GM12878 (cell line): Measurements from ENCODE around the gene TPBGL. TPM values are rescaled to one million over a fixed set of nuclear protein-coding genes. Genes with fewer than 3 reads are reported as not detected.

ENCODE experiments used
- ATAC-seq: fragments of 200-7000 bp; cut with Tn5 transposase; 3 replicates; pipeline ENCODE4 v1.9.1; 2020; ENCODE audit warnings: mild to moderate bottlenecking, moderate library complexity
- BruUV-seq: library from RNA; stranded (reverse); fragments of 400-500 nt; replicated peaks from 2 replicates; lab custom pipeline; 2021; lab: Mats Ljungman, UMichigan
- CTCF ChIA-PET: fragments of 300-600 bp; sonication (Branson Sonifier 250); formaldehyde crosslinking; extraction: SDS; loops from one replicate; lab custom pipeline; 2021; ENCODE audit warnings: inconsistent platforms; lab: Yijun Ruan, JAX
- POLR2A ChIA-PET: fragments of 350-600 bp; formaldehyde crosslinking; extraction: SDS; loops from one replicate; lab custom pipeline; 2021; ENCODE audit warnings: inconsistent platforms; lab: Charles Lee
- RAD21 ChIA-PET: fragments of 300-600 bp; sonication (Branson Sonifier 250); formaldehyde crosslinking; loops from one replicate; lab custom pipeline; 2023; ENCODE audit warnings: antibody characterized with exemption; ENCODE audit not compliant: unreplicated experiment; lab: Charles Lee
- SMC1A ChIA-PET: fragments of 300-600 bp; sonication (Branson Sonifier 250); formaldehyde crosslinking; loops from one replicate; lab custom pipeline; 2023; ENCODE audit not compliant: unreplicated experiment, uncharacterized antibody; lab: Charles Lee
- DNase-seq: peaks from one replicate; pipeline ENCODE4 v3.0.0-alpha.2; 2011; ENCODE audit warnings: low read depth, low spot score
- FAIRE-seq: peaks from 3 replicates; lab custom pipeline; 2011; peaks lifted over from hg19 to GRCh38; lab: Jason Lieb, UNC
- H2AFZ ChIP-seq: 2 replicates; pipeline ENCODE4 v1.6.0; 2011; ENCODE audit warnings: low read depth, low read length, control low read depth; ENCODE audit not compliant: control insufficient read depth
- H3K27ac ChIP-seq: 2 replicates; pipeline ENCODE4 v1.5.1; 2011; ENCODE audit warnings: control low read depth; ENCODE audit not compliant: control insufficient read depth, insufficient read depth
- H3K27me3 ChIP-seq, 2 experiments: replicated peaks in 1 of 2; 2 replicates each; pipeline versions ENCODE4 v1.6.0 to v1.6.1; 2011; ENCODE audit warnings: low read length in 1 of 2; ENCODE audit not compliant: control insufficient read depth in 2 of 2, insufficient read depth in 2 of 2
- H3K36me3 ChIP-seq, 2 experiments: 2 replicates each; pipeline ENCODE4 v1.5.1; 2011; ENCODE audit warnings: low read length in 1 of 2; ENCODE audit not compliant: control insufficient read depth in 2 of 2, insufficient read depth in 2 of 2
- H3K4me1 ChIP-seq: 2 replicates; pipeline ENCODE4 v1.6.1; 2011; ENCODE audit warnings: mild to moderate bottlenecking, low read length, moderate library complexity, mixed read lengths; ENCODE audit not compliant: control insufficient read depth, insufficient read depth
- H3K4me2 ChIP-seq: 2 replicates; pipeline ENCODE4 v1.6.0; 2011; ENCODE audit warnings: control low read depth; ENCODE audit not compliant: control insufficient read depth, insufficient read depth
- H3K4me3 ChIP-seq: fragments of 200-600 bp; sonication (generic); 2 replicates; pipeline ENCODE4 v1.5.1; 2016
- H3K79me2 ChIP-seq: 2 replicates; pipeline ENCODE4 v1.6.0; 2011; ENCODE audit warnings: low read length; ENCODE audit not compliant: control insufficient read depth, insufficient read depth
- H3K9ac ChIP-seq: 2 replicates; pipeline ENCODE4 v1.8.0; 2011; ENCODE audit warnings: low read length, control low read depth, mixed read lengths; ENCODE audit not compliant: control insufficient read depth, insufficient read depth
- H3K9me3 ChIP-seq: replicated peaks from 3 replicates; pipeline ENCODE4 v1.5.1; 2011; ENCODE audit warnings: mild to moderate bottlenecking, low read length; ENCODE audit not compliant: control insufficient read depth, insufficient read depth
- H4K20me1 ChIP-seq: 2 replicates; pipeline ENCODE4 v1.6.0; 2011; ENCODE audit not compliant: control insufficient read depth, insufficient read depth
- CBX5 ChIP-seq: sonication (generic); IDR thresholded peaks from 2 replicates; pipeline ENCODE4 v1.6.1; 2016; ENCODE audit warnings: low read depth, moderate library complexity, mild to moderate bottlenecking, inconsistent platforms
- CHD1 ChIP-seq: IDR thresholded peaks from 2 replicates; pipeline ENCODE4 v1.6.1; 2012; ENCODE audit warnings: low read depth, low read length, improper control_type of control experiment
- HDAC6 ChIP-seq: fragments of 200-600 bp; sonication (generic); IDR thresholded peaks from one replicate; pipeline ENCODE4 v1.8.0; 2017; ENCODE audit warnings: antibody characterized with exemption; ENCODE audit not compliant: unreplicated experiment
- IRF4 ChIP-seq: IDR thresholded peaks from 2 replicates; pipeline ENCODE4 v1.6.1; 2011; ENCODE audit warnings: low read depth, low read length
- MEF2A ChIP-seq: IDR thresholded peaks from 2 replicates; pipeline ENCODE4 v1.6.1; 2011; ENCODE audit warnings: low read depth, mild to moderate bottlenecking, low read length, moderate library complexity; ENCODE audit not compliant: insufficient read depth
- MTA3 ChIP-seq: IDR thresholded peaks from 2 replicates; pipeline ENCODE4 v1.6.1; 2012; ENCODE audit warnings: low read length, inconsistent platforms, borderline replicate concordance
- NFYB ChIP-seq: IDR thresholded peaks from 2 replicates; pipeline ENCODE4 v1.6.1; 2011; ENCODE audit warnings: low read depth, mild to moderate bottlenecking, low read length, improper control_type of control experiment, moderate library complexity; ENCODE audit not compliant: insufficient read depth
- POU2F2 ChIP-seq: IDR thresholded peaks from 3 replicates; pipeline ENCODE4 v1.6.1; 2011; ENCODE audit warnings: low read depth, mild to moderate bottlenecking, low read length, borderline replicate concordance
- PRDM15 ChIP-seq: fragments of 450-650 bp; formaldehyde crosslinking; IDR thresholded peaks from 2 replicates; pipeline ENCODE4 v1.4.0; 2020; ENCODE audit warnings: mild to moderate bottlenecking, moderate library complexity
- RAD51 ChIP-seq: fragments of 450-650 bp; IDR thresholded peaks from 2 replicates; pipeline ENCODE4 v1.6.1; 2016; ENCODE audit warnings: moderate library complexity, mild to moderate bottlenecking, inconsistent platforms
- SIX5 ChIP-seq: IDR thresholded peaks from 2 replicates; pipeline ENCODE4 v1.6.1; 2011; ENCODE audit warnings: mild to moderate bottlenecking, low read depth, low read length, moderate library complexity; ENCODE audit not compliant: severe bottlenecking
- SPI1 ChIP-seq: IDR thresholded peaks from 2 replicates; pipeline ENCODE4 v1.6.1; 2011; ENCODE audit warnings: low read depth, mild to moderate bottlenecking, low read length, moderate library complexity, borderline replicate concordance; ENCODE audit not compliant: insufficient read depth
- SREBF1 ChIP-seq: IDR thresholded peaks from 2 replicates; pipeline ENCODE4 v1.6.1; 2012; ENCODE audit warnings: mild to moderate bottlenecking, low read length
- STAT1 ChIP-seq: fragments of 450-650 bp; conservative IDR thresholded peaks from 2 replicates; pipeline ENCODE4 v1.6.1; 2014; ENCODE audit warnings: antibody characterized with exemption, mild to moderate bottlenecking
- TBL1XR1 ChIP-seq: IDR thresholded peaks from 2 replicates; pipeline ENCODE4 v1.6.1; 2012; ENCODE audit warnings: low read depth, low read length, improper control_type of control experiment
- TCF12 ChIP-seq: IDR thresholded peaks from 2 replicates; pipeline ENCODE4 v1.6.1; 2011; ENCODE audit warnings: low read depth, mild to moderate bottlenecking, low read length
- YBX1 ChIP-seq: fragments of 450-650 bp; IDR thresholded peaks from 2 replicates; pipeline ENCODE4 v1.6.1; 2016; ENCODE audit warnings: antibody characterized with exemption
- ZNF384 ChIP-seq: IDR thresholded peaks from 2 replicates; pipeline ENCODE4 v1.6.1; 2012; ENCODE audit warnings: low read depth, mild to moderate bottlenecking, low read length, improper control_type of control experiment, borderline replicate concordance
- WGBS: methylation state at CpG from one replicate; pipeline ENCODE4 v1.1.6; 2016; ENCODE audit warnings: low lambda C conversion rate; ENCODE audit not compliant: insufficient replicate concordance, insufficient coverage; ENCODE audit errors: missing lambda C conversion rate; 5-methylcytosine and 5-hydroxymethylcytosine counted together
- in situ Hi-C: fragments of 300-500 bp; cut with MboI; formaldehyde crosslinking; loops from 9 replicates; pipeline ENCODE4 v1.14.3; 2018; ENCODE audit warnings: mixed read lengths
- intact Hi-C: fragments of 100-400 bp; cut with micrococcal nuclease; formaldehyde crosslinking; loops from one replicate; pipeline ENCODE4 v1.14.2; 2022; ENCODE audit not compliant: unreplicated experiment
- polyA plus RNA-seq, 11 experiments: library from polyadenylated mRNA; depleted of rRNA in 4 of 11; unstranded in 6 of 11; stranded (reverse) in 5 of 11; fragments of >200 nt; fragmentation: Nextera tagmentation in 4 of 11; fragmentation: Illumina TruSeq in 1 of 11; extraction: Ambion mirVana in 4 of 11; extraction: Trizol in 1 of 11; gene quantifications; 1 replicate in 1 of 11; 2 replicates in 10 of 11; pipeline versions ENCODE4 v1.2.1 to v1.2.3, GENCODE V29; 2011 to 2016; ENCODE audit warnings: inconsistent platforms in 2 of 11, missing spikeins in 2 of 11, low read depth in 1 of 11
- total RNA-seq, 4 experiments: library from RNA; depleted of rRNA in 3 of 4; stranded (reverse); fragments of >200 nt in 3 of 4; fragmentation: Illumina TruSeq in 1 of 4; extraction: Trizol in 1 of 4; gene quantifications; 2 replicates each; pipeline versions ENCODE4 v1.2.1 to v1.2.3, GENCODE V29; 2013 to 2021
- TF ChIP-seq, protein P1 (sequence below): IDR thresholded peaks from 2 replicates; pipeline ENCODE4 v1.6.1; 2011; ENCODE audit warnings: mild to moderate bottlenecking, low read depth, low read length, moderate library complexity; ENCODE audit not compliant: insufficient replicate concordance

TPBGL gene
- total and polyA plus RNA-seq, 10 of the 15 experiments (the other 5 are each of a cell fraction or from before 2014, with no cell fraction given): not detected

GRCh38 chr11:75193711-75194110 is 46.9 kb upstream of the TPBGL start (continued):
- TF ChIP-seq PRDM15 (CRISPR knock-in tag) (no peak), RAD51 (no peak), TBL1XR1 (no peak), SIX5 (no peak), MEF2A (no peak), CHD1 (no peak), SREBF1 (no peak), CBX5 (no peak), YBX1 (no peak), TCF12 (no peak)
- TF ChIP-seq, all 136 proteins: peak for 0

- no peak overlapping the region for H3K4me2 ChIP-seq
- H3K9me3 ChIP-seq: no peaks in the 10 kb centered on the region
- H3K79me2 ChIP-seq: no peaks in the 10 kb centered on the region
- no peaks in the 10 kb centered on the region for H3K36me3 ChIP-seq
- no TSS peak for BruUV-seq
- FAIRE-seq: no peak
- H3K27ac ChIP-seq: no peak overlapping the region
- H4K20me1 ChIP-seq: peaks cover 3% of the 10 kb centered on the region; the same call in 1 of the 2 replicates
- no peak overlapping the region for H2AFZ ChIP-seq
- ChIA-PET SMC1A (interaction anchor here (0.5 to 1.4 kb wide), 3 partner anchors 11 to 1167 kb away, joined by 3 to 4 read pairs (median 4); no protein-coding TSS in a partner anchor), POLR2A (no interaction called here), RAD21 (no interaction called here), CTCF (interaction anchor here (1.2 kb wide), 1 partner anchor 264 kb away, joined by 4 read pairs; no protein-coding TSS in a partner anchor)
- in situ Hi-C loops: no loop called here
- no peak overlapping the region for H3K9ac ChIP-seq
- 10% methylated on average over 3 of the region's 5 CpGs for WGBS
- intact Hi-C loops: no loop called here
- peaks cover 1 to 4% of the 10 kb centered on the region in 2 experiments for H3K27me3 ChIP-seq
- no peak for ATAC-seq
- H3K4me3 ChIP-seq: no peak overlapping the region
- no peaks in the 10 kb centered on the region for H3K4me1 ChIP-seq
- DNase-seq: no peak
- TF ChIP-seq ZNF384: no peak
- TF ChIP-seq POU2F2: no peak
- TF ChIP-seq MTA3: no peak
- TF ChIP-seq, protein P1, sequence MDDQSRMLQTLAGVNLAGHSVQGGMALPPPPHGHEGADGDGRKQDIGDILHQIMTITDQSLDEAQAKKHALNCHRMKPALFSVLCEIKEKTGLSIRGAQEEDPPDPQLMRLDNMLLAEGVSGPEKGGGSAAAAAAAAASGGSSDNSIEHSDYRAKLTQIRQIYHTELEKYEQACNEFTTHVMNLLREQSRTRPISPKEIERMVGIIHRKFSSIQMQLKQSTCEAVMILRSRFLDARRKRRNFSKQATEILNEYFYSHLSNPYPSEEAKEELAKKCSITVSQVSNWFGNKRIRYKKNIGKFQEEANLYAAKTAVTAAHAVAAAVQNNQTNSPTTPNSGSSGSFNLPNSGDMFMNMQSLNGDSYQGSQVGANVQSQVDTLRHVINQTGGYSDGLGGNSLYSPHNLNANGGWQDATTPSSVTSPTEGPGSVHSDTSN: no peak
- no peak for TF ChIP-seq HDAC6
- TF ChIP-seq NFYB: no peak
- TF ChIP-seq STAT1: no peak
- TF ChIP-seq IRF4: no peak
- no peak for TF ChIP-seq SPI1
These were observed 46.4 kb upstream of the TPBGL start for GRCh38 chr11:75194147-75194546.
